Measurements from ENCODE around the gene ACTR3.

ACTR3 gene

DNA sequence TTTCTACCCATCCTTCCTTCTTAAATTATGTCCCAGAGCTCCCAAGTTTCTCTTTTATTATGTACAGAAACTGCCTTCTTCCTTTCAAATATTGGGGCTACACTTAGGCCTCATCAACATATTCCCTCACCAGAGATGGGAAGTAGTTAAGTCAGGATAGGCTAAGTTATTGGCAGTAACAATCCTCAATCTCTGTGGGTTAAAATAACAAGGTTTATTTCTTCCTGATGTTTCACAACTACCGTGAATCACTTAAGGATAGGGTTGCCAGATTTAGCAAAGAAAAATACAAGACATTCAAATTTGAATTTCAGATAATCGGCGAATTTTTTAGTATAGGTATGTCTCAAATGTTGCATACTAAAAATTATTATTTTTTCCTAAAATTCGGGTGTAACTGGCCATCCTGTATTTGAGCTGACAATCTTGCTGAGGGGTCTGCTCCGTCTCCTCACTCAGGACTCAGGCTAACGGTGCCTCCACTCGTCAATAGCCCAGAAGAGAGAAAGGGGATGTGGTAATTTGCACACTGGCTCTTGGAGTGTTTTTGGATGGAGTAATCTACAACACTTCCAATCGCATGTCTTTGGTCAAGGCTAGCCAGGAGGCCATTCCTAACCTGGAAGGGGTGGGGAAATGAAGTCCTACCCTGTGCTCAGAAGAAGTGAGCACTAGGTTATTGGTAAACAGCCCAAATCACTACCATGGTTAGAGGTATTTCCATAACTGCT lies 91.7 kb downstream of the ACTR3 start:
- TF ChIP-seq POU2F2 (IDR thresholded peaks at IDR 0.05; ENCODE audit: low read depth, low read length) (no peak), SPI1 (IDR thresholded peaks at IDR 0.05; ENCODE audit: low read depth, low read length) (no peak), POLR2A (IDR thresholded peaks at IDR 0.05; ENCODE audit: low read depth, low read length) (no peak), TAF1 (IDR thresholded peaks at IDR 0.05; ENCODE audit: low read depth, low read length) (no peak), POLR2AphosphoS5 (IDR thresholded peaks at IDR 0.05; ENCODE audit: low read depth, low read length) (no peak), PAX5 (IDR thresholded peaks at IDR 0.05; ENCODE audit: insufficient read depth, low read length, severe bottlenecking) (no peak)
- FAIRE-seq (no peak), DNase-seq (ENCODE audit: insufficient read length, low spot score) (no peak)

GRCh38 chr2:113985554-113986397 lies 95.9 kb downstream of the ACTR3 start:
- FAIRE-seq = peak; percentile 31
- DNase-seq (ENCODE audit: insufficient read length, low spot score) = no peak
- no peak for TF ChIP-seq SPI1 (IDR thresholded peaks at IDR 0.05; ENCODE audit: low read depth, low read length)
- TF ChIP-seq POU2F2 (IDR thresholded peaks at IDR 0.05; ENCODE audit: low read depth, low read length) = no peak
- no peak for TF ChIP-seq PAX5 (IDR thresholded peaks at IDR 0.05; ENCODE audit: insufficient read depth, low read length, severe bottlenecking)
- TF ChIP-seq POLR2A (IDR thresholded peaks at IDR 0.05; ENCODE audit: low read depth, low read length) = no peak
- no peak for TF ChIP-seq POLR2AphosphoS5 (IDR thresholded peaks at IDR 0.05; ENCODE audit: low read depth, low read length)
- TF ChIP-seq TAF1 (IDR thresholded peaks at IDR 0.05; ENCODE audit: low read depth, low read length) = no peak

DNA sequence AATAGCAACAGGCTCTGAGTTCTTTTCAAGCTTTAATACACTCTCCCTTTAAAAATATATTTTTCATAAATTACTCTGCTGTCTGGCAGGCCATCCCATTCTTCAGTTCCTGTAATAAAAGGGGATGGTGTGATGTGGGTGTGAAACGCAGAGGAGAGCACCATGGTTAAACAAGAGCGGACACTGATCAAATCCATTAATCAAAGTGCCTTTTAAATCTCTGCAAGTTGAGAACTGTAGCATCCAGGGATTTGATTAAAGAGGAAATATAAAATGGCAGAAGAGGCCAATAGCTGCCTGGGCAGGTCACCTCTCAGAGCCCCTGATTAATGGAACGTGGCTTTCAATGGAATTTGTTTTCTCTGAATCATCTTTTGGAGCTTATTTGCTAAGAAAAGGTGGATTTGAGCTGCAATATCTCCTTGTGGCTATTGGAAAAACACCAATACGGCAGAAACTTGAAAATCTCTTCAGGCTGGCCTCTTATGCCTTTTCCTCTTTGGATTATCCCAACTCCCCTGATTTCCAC lies 96.9 kb downstream of the ACTR3 start:
- FAIRE-seq (no peak), DNase-seq (ENCODE audit: insufficient read length, low spot score) (no peak)
- TF ChIP-seq POLR2A (IDR thresholded peaks at IDR 0.05; ENCODE audit: low read depth, low read length) = no peak
- TF ChIP-seq PAX5 (IDR thresholded peaks at IDR 0.05; ENCODE audit: insufficient read depth, low read length, severe bottlenecking) = no peak
- TF ChIP-seq POLR2AphosphoS5 (IDR thresholded peaks at IDR 0.05; ENCODE audit: low read depth, low read length) = no peak
- TF ChIP-seq POU2F2 (IDR thresholded peaks at IDR 0.05; ENCODE audit: low read depth, low read length) = no peak
- no peak for TF ChIP-seq SPI1 (IDR thresholded peaks at IDR 0.05; ENCODE audit: low read depth, low read length)
- no peak for TF ChIP-seq TAF1 (IDR thresholded peaks at IDR 0.05; ENCODE audit: low read depth, low read length)

GRCh38 chr2:113992090-113992489 lies 102.2 kb downstream of the ACTR3 start:
- FAIRE-seq = no peak
- TF ChIP-seq PAX5 (IDR thresholded peaks at IDR 0.05; ENCODE audit: insufficient read depth, low read length, severe bottlenecking) (no peak), POLR2A (IDR thresholded peaks at IDR 0.05; ENCODE audit: low read depth, low read length) (no peak), SPI1 (IDR thresholded peaks at IDR 0.05; ENCODE audit: low read depth, low read length) (no peak), TAF1 (IDR thresholded peaks at IDR 0.05; ENCODE audit: low read depth, low read length) (no peak), POU2F2 (IDR thresholded peaks at IDR 0.05; ENCODE audit: low read depth, low read length) (no peak)
- no peak for DNase-seq (ENCODE audit: insufficient read length, low spot score)

- TF ChIP-seq POU2F2 (IDR thresholded peaks at IDR 0.05; ENCODE audit: low read depth, low read length) (no peak), TAF1 (IDR thresholded peaks at IDR 0.05; ENCODE audit: low read depth, low read length) (no peak), POLR2AphosphoS5 (IDR thresholded peaks at IDR 0.05; ENCODE audit: low read depth, low read length) (no peak), SPI1 (IDR thresholded peaks at IDR 0.05; ENCODE audit: low read depth, low read length) (no peak), PAX5 (IDR thresholded peaks at IDR 0.05; ENCODE audit: insufficient read depth, low read length, severe bottlenecking) (no peak), POLR2A (IDR thresholded peaks at IDR 0.05; ENCODE audit: low read depth, low read length) (no peak)
- DNase-seq (ENCODE audit: insufficient read length, low spot score) (no peak), FAIRE-seq (no peak)
These were observed 107.0 kb downstream of the ACTR3 start for GRCh38 chr2:113996671-113997594.

DNA sequence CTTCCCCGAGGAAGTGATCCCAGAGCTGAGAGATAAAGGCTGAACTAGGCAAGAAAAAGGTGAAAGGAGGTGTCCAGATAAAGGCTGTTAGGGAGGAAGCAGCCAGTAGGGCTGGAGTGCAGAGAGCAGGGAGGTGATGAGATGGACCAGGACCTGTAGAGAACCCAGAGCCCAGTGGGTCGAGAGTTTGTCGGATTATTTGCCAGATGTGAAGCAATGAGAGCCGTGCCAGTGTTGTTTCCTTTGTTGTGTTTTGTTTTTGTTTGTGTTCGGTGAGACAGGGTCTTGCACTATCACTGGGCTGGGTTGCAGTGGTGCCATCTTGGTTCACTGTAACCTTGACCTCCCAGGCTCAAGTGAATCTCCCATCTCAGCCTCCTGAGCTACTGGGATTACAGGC lies 111.3 kb downstream of the ACTR3 start:
- DNase-seq (ENCODE audit: insufficient read length, low spot score) (no peak), FAIRE-seq (no peak)
- no peak for TF ChIP-seq POLR2AphosphoS5 (IDR thresholded peaks at IDR 0.05; ENCODE audit: low read depth, low read length)
- TF ChIP-seq POU2F2 (IDR thresholded peaks at IDR 0.05; ENCODE audit: low read depth, low read length) = no peak
- no peak for TF ChIP-seq SPI1 (IDR thresholded peaks at IDR 0.05; ENCODE audit: low read depth, low read length)
- no peak for TF ChIP-seq TAF1 (IDR thresholded peaks at IDR 0.05; ENCODE audit: low read depth, low read length)
- no peak for TF ChIP-seq POLR2A (IDR thresholded peaks at IDR 0.05; ENCODE audit: low read depth, low read length)
- no peak for TF ChIP-seq PAX5 (IDR thresholded peaks at IDR 0.05; ENCODE audit: insufficient read depth, low read length, severe bottlenecking)

GRCh38 chr2:114001937-114002336 lies 112.0 kb downstream of the ACTR3 start:
- FAIRE-seq = no peak

GRCh38 chr2:114005110-114005783 lies 115.4 kb downstream of the ACTR3 start:
- FAIRE-seq (no peak), DNase-seq (ENCODE audit: insufficient read length, low spot score) (no peak)
- no peak for TF ChIP-seq POLR2A (IDR thresholded peaks at IDR 0.05; ENCODE audit: low read depth, low read length)
- no peak for TF ChIP-seq POU2F2 (IDR thresholded peaks at IDR 0.05; ENCODE audit: low read depth, low read length)

More at GRCh38 chr2:114001937-114002336, 112.0 kb downstream of the ACTR3 start:
- DNase-seq (ENCODE audit: insufficient read length, low spot score) = no peak
- no peak for TF ChIP-seq PAX5 (IDR thresholded peaks at IDR 0.05; ENCODE audit: insufficient read depth, low read length, severe bottlenecking)
- TF ChIP-seq SPI1 (IDR thresholded peaks at IDR 0.05; ENCODE audit: low read depth, low read length) = no peak
- TF ChIP-seq POLR2A (IDR thresholded peaks at IDR 0.05; ENCODE audit: low read depth, low read length) = no peak
- TF ChIP-seq TAF1 (IDR thresholded peaks at IDR 0.05; ENCODE audit: low read depth, low read length) = no peak

Measured in GM12891 (cell line).